ENCODE measurements around the gene S100Z.

S100Z gene

DNA sequence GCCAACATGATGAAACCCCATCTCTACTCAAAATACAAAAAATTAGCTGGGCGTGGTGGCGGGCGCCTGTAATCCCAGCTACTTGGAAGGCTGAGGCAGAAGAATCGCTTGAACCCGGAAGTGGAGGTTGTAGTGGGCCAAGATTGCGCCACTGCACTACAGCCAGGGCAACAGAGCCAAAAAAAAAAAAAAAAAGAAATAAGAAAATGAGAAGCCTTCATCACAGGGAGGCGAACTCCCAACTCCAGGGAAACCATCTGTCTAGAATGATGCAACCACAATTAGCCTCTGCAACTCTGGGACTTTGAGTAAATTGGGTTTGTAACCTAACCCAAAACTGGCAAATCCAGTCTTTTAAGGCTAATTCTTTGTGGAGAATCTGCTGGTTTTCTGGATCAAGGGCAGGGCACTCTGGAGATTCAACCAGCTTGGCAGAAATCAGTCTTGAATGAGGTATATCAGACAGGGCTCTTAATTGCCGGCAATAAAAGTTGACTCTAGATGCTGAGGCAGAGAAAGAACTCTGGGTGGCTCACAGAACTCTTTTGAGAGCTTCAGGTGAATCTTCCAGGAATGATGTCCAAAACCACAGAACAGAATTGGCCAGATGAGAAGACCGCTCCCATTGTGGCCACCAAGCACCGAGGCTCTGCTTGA is 9.9 kb downstream of the S100Z start:
- TF ChIP-seq, protein P1, sequence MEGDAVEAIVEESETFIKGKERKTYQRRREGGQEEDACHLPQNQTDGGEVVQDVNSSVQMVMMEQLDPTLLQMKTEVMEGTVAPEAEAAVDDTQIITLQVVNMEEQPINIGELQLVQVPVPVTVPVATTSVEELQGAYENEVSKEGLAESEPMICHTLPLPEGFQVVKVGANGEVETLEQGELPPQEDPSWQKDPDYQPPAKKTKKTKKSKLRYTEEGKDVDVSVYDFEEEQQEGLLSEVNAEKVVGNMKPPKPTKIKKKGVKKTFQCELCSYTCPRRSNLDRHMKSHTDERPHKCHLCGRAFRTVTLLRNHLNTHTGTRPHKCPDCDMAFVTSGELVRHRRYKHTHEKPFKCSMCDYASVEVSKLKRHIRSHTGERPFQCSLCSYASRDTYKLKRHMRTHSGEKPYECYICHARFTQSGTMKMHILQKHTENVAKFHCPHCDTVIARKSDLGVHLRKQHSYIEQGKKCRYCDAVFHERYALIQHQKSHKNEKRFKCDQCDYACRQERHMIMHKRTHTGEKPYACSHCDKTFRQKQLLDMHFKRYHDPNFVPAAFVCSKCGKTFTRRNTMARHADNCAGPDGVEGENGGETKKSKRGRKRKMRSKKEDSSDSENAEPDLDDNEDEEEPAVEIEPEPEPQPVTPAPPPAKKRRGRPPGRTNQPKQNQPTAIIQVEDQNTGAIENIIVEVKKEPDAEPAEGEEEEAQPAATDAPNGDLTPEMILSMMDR (IDR thresholded peaks at IDR 0.05), result no peak

DNA sequence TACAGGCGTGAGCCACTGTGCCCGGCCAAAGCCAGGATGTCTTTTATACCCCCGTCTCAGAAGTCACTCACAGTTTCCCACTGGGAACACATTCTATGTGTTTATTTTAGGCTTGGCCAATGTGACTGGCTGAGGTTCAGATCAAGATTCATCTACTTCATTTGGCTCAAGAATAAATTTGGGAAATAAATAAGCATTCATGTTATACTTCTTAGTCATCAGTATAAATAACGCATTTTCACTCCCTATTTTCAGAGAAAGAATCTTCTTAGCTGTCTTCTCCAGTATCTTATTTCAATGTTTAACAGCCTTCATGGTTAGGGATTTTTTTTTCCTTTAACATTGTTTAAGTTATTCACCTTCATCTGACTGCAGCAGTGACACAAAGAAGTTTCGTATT is 11.8 kb downstream of the S100Z start:
- TF ChIP-seq, protein P1 (IDR thresholded peaks at IDR 0.05), result no peak

DNA sequence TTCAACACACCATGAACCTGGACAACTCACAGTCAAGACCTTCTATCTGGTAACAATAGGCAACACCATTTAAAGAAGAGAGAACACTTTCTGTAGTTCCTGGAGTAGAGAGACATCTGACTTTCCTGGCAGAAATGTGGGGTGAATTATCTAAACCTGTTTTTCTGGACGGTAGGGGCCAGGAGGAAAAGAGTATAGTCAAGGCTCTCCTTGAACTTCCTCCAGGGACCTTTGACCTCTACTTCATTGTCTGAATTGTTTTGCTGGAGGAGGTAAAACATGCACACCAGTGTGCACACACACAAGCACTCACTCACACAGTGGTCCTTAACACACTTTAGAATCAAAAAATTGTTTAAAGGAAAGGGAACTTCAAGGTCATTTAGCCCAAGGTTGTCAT is 13.2 kb downstream of the S100Z start:
- TF ChIP-seq, protein P1 (IDR thresholded peaks at IDR 0.05), result no peak

DNA sequence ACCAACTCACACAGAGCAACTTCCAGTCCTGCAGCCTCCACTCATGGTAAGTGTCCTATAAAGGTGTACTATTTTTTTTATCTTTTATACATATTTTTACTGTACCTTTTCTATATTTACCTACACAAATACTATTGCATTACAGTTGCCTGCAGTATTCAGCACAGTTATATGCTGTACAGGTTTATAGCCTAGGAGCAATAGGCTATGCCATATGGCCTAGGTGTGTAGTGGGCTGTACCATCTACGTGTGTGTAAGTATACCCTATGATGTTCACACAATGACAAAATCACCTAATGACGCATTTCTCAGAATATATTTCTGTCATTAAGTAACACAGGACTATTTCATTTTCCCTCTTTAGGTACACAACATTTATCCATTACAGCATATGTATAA is 16.7 kb downstream of the S100Z start:
- TF ChIP-seq, protein P1 (IDR thresholded peaks at IDR 0.05), result no peak

DNA sequence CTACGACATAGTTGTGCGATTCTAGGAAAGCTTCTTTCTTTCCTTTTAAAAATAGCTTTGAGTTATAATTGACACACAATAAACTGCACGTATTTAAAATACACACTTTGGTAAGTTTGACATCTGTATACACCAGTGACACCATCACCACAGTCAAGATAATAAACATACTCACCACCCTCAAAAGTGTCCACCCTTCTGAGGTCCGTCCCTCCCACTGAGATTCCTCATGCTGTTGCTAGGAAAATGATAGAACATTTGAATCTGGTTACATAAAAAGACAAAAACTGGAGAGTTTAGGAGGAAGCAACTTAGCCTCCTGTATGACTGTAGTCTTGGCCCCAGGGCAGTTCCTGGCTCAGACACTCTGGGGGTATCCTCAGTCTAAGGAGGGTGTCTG is 17.2 kb downstream of the S100Z start:
- TF ChIP-seq, protein P1 (IDR thresholded peaks at IDR 0.05), result no peak

DNA sequence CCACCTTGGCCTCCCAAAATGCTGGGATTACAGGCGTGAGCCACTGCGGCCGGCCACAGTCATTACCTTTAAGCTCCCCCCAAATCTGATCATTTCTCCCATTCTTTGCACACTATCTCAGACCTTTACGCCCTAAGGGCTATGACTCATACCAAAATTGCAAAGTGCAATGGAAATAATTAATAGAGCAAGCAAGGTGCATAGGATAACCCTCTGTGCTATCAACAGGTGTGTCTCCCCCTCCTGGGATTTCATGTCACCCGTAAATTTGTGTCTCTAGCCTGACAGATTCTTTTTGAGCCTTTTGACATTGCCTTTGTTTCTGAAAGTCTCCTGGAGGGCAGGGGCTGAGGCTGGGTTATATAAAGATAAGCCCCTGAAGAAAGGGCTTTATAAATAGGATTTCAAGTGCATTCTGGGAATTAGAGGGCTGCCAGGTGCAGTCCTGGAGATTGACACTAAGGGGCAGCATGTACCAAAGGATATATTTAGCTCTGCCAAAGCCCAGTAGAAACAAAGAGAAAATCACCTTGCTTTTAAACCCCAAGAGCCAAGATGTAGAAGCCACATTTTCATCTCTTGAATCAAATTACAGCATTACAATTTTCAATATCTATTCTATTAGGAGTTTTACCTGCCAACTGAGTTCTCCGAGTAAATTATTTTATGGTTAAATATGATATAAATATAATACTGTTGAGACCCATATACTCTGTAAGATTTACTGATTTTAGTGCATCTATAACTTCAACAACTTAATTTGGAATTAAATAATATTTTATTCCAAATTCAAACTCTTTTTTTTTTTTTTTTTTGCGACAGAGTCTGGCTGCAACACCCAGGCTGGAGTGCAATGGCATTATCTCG is 18.2 kb downstream of the S100Z start:
- TF ChIP-seq, protein P1 (IDR thresholded peaks at IDR 0.05), result peak; percentile 83

DNA sequence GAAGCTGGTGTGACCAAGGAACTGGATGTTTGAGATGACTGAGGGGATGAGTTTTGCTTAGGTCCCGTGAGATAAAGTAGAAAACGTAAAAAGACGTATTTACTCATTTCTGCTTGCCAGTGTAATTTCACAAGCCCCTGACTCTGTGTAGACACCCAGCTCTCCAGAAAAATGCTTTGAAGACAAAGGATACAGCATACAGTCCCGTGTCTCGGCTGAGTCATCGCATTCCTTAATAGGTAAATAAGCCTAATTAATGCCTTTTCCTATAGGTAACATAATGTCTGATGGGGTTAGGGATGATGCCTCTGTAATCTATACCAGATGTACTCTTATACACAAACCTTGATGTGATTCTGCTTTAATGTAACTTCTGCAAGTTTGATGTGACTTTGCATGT is 20.2 kb downstream of the S100Z start:
- TF ChIP-seq, protein P1 (IDR thresholded peaks at IDR 0.05), result no peak

All from LNCAP (cell line).